A549 (cell line): ENCODE data around the gene HOXA5. TPM values are rescaled to one million over a fixed set of nuclear protein-coding genes. Genes with fewer than 3 reads are reported as not detected.

Experiments used
- ATAC-seq, 2 experiments: fragments of 200-7000 bp in 1 of 2; fragments of >200 bp in 1 of 2; cut with Nextera tagmentation in 1 of 2; cut with Tn5 transposase in 1 of 2; 3 replicates each; pipeline versions ENCODE4 v1.8.0 to v1.9.1; 2018 to 2020; ENCODE audit warnings: mild to moderate bottlenecking in 1 of 2, moderate library complexity in 1 of 2
- CTCF ChIA-PET: fragments of 300-600 bp; sonication (Branson Sonifier 250); formaldehyde crosslinking; extraction: SDS; loops from one replicate; lab custom pipeline; 2021; ENCODE audit warnings: antibody characterized with exemption, inconsistent platforms; lab: Yijun Ruan, JAX
- POLR2A ChIA-PET: fragments of 350-600 bp; formaldehyde crosslinking; extraction: SDS; loops from one replicate; lab custom pipeline; 2021; ENCODE audit warnings: antibody characterized with exemption, inconsistent platforms; lab: Yijun Ruan, JAX
- DNase-seq, 2 experiments: peaks; one replicate each; pipeline versions ENCODE4 v3.0.0 to v3.0.0-alpha.2; 2011 to 2016; ENCODE audit warnings: low read depth in 1 of 2, low spot score in 1 of 2
- FAIRE-seq: peaks from 2 replicates; lab custom pipeline; 2011; peaks lifted over from hg19 to GRCh38; lab: Jason Lieb, UNC
- H3K27ac ChIP-seq, 2 experiments: fragments of >200 bp; sonication (Bioruptor Twin); formaldehyde crosslinking; 3 replicates each; pipeline ENCODE4 v1.5.1; 2016 to 2017
- H3K4me1 ChIP-seq: fragments of >200 bp; sonication (Bioruptor Twin); formaldehyde crosslinking; 3 replicates; pipeline ENCODE4 v1.6.1; 2016
- H3K4me2 ChIP-seq: fragments of >200 bp; sonication (Bioruptor Twin); formaldehyde crosslinking; 3 replicates; pipeline ENCODE4 v1.6.1; 2016
- H3K4me3 ChIP-seq: fragments of >200 bp; sonication (Bioruptor Twin); formaldehyde crosslinking; 3 replicates; pipeline ENCODE4 v1.5.1; 2016
- H3K9me3 ChIP-seq: fragments of >200 bp; sonication (Bioruptor Twin); formaldehyde crosslinking; 3 replicates; pipeline ENCODE4 v1.6.1; 2016
- BHLHE40 ChIP-seq: IDR thresholded peaks from 2 replicates; pipeline ENCODE4 v1.6.1; 2012; ENCODE audit warnings: low read depth, low read length, inconsistent platforms
- CEBPB ChIP-seq, 2 experiments: fragments of >200 bp in 1 of 2; sonication (Bioruptor Twin) in 1 of 2; formaldehyde crosslinking in 1 of 2; IDR thresholded peaks; 2 replicates each; pipeline ENCODE4 v1.6.1; 2012 to 2016
- CHD2 ChIP-seq: fragments of 150-350 bp; IDR thresholded peaks from 2 replicates; pipeline ENCODE4 v1.6.1; 2014; ENCODE audit warnings: low read length; ENCODE audit not compliant: partially characterized antibody
- CTCF ChIP-seq: fragments of >200 bp; sonication (Bioruptor Twin); formaldehyde crosslinking; IDR thresholded peaks from 3 replicates; pipeline ENCODE4 v1.5.1; 2016
- EHF ChIP-seq: fragments of 250-450 bp; sonication (Bioruptor Pico); IDR thresholded peaks from 2 replicates; pipeline ENCODE4 v1.5.0; 2020; ENCODE audit warnings: mild to moderate bottlenecking
- EP300 ChIP-seq, 2 experiments: fragments of >200 bp; sonication (Bioruptor Twin); formaldehyde crosslinking; IDR thresholded peaks; 2 replicates in 1 of 2; 3 replicates in 1 of 2; pipeline ENCODE4 v1.6.1; 2016 to 2017
- HEYL ChIP-seq: fragments of 250-450 bp; sonication (Bioruptor Pico); IDR thresholded peaks from 2 replicates; pipeline ENCODE4 v1.8.0; 2021; ENCODE audit warnings: mild to moderate bottlenecking, moderate library complexity
- HOXA7 ChIP-seq: fragments of 250-450 bp; sonication (Bioruptor Pico); IDR thresholded peaks from 2 replicates; pipeline ENCODE4 v1.5.0; 2020; ENCODE audit warnings: mild to moderate bottlenecking, moderate library complexity
- HOXB5 ChIP-seq: fragments of 250-450 bp; sonication (Bioruptor Pico); IDR thresholded peaks from 2 replicates; pipeline ENCODE4 v1.5.0; 2020; ENCODE audit warnings: mild to moderate bottlenecking, moderate library complexity
- JUNB ChIP-seq: fragments of >200 bp; sonication (Bioruptor Twin); formaldehyde crosslinking; IDR thresholded peaks from 2 replicates; pipeline ENCODE4 v1.6.1; 2016
- KDM1A ChIP-seq: fragments of 200-600 bp; sonication (generic); IDR thresholded peaks from 2 replicates; pipeline ENCODE4 v1.6.1; 2016; ENCODE audit warnings: low read depth, mild to moderate bottlenecking
- KDM5A ChIP-seq: fragments of 200-600 bp; sonication (generic); IDR thresholded peaks from 2 replicates; pipeline ENCODE4 v1.6.1; 2016; ENCODE audit warnings: antibody characterized with exemption, mild to moderate bottlenecking
- RNF2 ChIP-seq: fragments of 200-600 bp; sonication (generic); IDR thresholded peaks from 2 replicates; pipeline ENCODE4 v1.6.1; 2016; ENCODE audit warnings: low read depth, mild to moderate bottlenecking, antibody characterized with exemption, moderate library complexity, borderline replicate concordance
- SMC3 ChIP-seq: fragments of >200 bp; sonication (Bioruptor Twin); formaldehyde crosslinking; IDR thresholded peaks from 3 replicates; pipeline ENCODE4 v1.6.1; 2018; ENCODE audit warnings: inconsistent platforms
- SREBF2 ChIP-seq: fragments of 450-650 bp; IDR thresholded peaks from 2 replicates; pipeline ENCODE4 v1.6.1; 2014; ENCODE audit warnings: mild to moderate bottlenecking, moderate library complexity
- TP53 ChIP-seq: fragments of 250-450 bp; sonication (Bioruptor Pico); IDR thresholded peaks from 2 replicates; pipeline ENCODE4 v1.5.0; 2021; ENCODE audit warnings: mild to moderate bottlenecking, moderate library complexity
- ZNF302 ChIP-seq: fragments of 250-450 bp; sonication (Bioruptor Pico); IDR thresholded peaks from 2 replicates; pipeline ENCODE4 v1.9.0; 2021; ENCODE audit warnings: inconsistent platforms, mild to moderate bottlenecking, moderate library complexity
- WGBS: methylation state at CpG from one replicate; pipeline ENCODE4 v1.1.6; 2017; ENCODE audit errors: missing lambda C conversion rate; 5-methylcytosine and 5-hydroxymethylcytosine counted together
- polyA plus RNA-seq, 4 experiments: library from polyadenylated mRNA; depleted of rRNA in 3 of 4; stranded (reverse); fragments of >200 nt; fragmentation: RNase III in 1 of 4; extraction: RNeasy Plus Mini Kit Qiagen cat#74134 plus additional on column Dnase treatment in 1 of 4; gene quantifications; 2 replicates in 3 of 4; 3 replicates in 1 of 4; pipeline ENCODE4 v1.2.3, GENCODE V29; 2011 to 2017
- TF ChIP-seq, protein P1 (sequence below): fragments of 450-650 bp; IDR thresholded peaks from 2 replicates; pipeline ENCODE4 v1.6.1; 2014; ENCODE audit warnings: antibody characterized with exemption
- TF ChIP-seq, protein P2 (sequence below): fragments of 250-450 bp; sonication (Bioruptor Pico); IDR thresholded peaks from 2 replicates; pipeline ENCODE4 v1.5.0; 2021; ENCODE audit warnings: mild to moderate bottlenecking, moderate library complexity, borderline replicate concordance

HOXA5 gene
- polyA plus RNA-seq, 2 of the 4 experiments (the other 2 are of a cell fraction), result 4.0 to 6.5 TPM

DNA sequence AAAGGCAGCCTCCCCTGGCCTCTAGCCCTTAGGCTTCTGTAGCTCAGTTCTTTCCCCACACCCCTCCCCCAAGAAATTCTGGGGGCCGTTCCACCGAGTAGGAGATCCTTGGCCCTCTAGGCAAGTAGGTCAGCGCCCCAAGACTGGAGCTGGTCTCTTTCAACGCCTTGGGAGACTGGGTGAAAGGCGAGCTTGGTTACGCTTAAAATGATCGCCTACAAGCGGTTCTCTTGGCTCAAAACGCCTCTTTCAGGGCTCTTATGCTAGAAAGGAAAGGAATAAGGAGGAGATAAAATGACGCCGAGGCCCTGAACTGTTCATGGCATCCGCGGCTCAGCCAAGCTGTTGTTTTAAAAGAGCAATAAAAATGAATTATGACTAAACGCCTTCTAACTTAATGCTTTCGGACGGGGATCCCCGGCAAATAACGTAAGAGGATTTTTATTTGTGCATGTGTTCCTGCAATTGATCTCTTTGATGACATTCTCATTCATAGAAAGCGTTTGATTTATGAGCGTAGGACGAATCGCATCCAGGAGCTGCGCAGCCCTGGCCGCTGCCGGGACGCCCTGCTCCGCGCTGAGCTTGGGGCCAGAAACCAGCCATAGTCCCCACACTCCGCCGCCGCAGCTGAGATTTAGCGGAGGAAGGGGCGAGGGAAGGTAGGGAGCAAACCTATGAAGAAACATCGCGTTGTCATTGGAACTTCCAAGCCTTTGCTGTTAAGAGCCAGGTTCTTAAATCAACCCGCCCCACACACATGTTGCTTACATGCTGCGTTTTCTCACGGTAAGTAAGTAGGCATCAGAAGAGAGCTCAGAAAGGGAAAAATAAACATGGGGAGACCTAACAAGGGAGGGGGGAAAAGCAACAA lies 44.7 kb downstream of the HOXA5 start (continued):
- TF ChIP-seq ZNF302 (CRISPR knock-in tag), result no peak

- no peak for TF ChIP-seq CHD2
- no peak for TF ChIP-seq RNF2
- no peak for TF ChIP-seq HOXA7 (CRISPR knock-in tag)
- TF ChIP-seq EP300 (IDR thresholded peaks at IDR 0.05), result no peak
- no peak for TF ChIP-seq ZNF302 (CRISPR knock-in tag)
- no peak for TF ChIP-seq KDM1A
- no peak for TF ChIP-seq HEYL (CRISPR knock-in tag)
- no peak for TF ChIP-seq KDM5A
- TF ChIP-seq, protein P1, sequence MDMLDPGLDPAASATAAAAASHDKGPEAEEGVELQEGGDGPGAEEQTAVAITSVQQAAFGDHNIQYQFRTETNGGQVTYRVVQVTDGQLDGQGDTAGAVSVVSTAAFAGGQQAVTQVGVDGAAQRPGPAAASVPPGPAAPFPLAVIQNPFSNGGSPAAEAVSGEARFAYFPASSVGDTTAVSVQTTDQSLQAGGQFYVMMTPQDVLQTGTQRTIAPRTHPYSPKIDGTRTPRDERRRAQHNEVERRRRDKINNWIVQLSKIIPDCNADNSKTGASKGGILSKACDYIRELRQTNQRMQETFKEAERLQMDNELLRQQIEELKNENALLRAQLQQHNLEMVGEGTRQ, result no peak
- TF ChIP-seq HOXB5 (CRISPR knock-in tag), result no peak
- TF ChIP-seq CEBPB (IDR thresholded peaks at IDR 0.05), result no peak
- TF ChIP-seq, protein P2, sequence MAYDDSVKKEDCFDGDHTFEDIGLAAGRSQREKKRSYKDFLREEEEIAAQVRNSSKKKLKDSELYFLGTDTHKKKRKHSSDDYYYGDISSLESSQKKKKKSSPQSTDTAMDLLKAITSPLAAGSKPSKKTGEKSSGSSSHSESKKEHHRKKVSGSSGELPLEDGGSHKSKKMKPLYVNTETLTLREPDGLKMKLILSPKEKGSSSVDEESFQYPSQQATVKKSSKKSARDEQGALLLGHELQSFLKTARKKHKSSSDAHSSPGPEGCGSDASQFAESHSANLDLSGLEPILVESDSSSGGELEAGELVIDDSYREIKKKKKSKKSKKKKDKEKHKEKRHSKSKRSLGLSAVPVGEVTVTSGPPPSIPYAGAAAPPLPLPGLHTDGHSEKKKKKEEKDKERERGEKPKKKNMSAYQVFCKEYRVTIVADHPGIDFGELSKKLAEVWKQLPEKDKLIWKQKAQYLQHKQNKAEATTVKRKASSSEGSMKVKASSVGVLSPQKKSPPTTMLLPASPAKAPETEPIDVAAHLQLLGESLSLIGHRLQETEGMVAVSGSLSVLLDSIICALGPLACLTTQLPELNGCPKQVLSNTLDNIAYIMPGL (CRISPR knock-in tag), result no peak
- no peak for TF ChIP-seq JUNB
- TF ChIP-seq TP53 (CRISPR knock-in tag), result no peak
- no peak for TF ChIP-seq CTCF
- no peak for TF ChIP-seq EHF (CRISPR knock-in tag)
- TF ChIP-seq BHLHE40, result no peak
- no peak for TF ChIP-seq SMC3
- no peak for TF ChIP-seq SREBF2
- peak overlapping the region; percentile 91 to 93 for H3K27ac ChIP-seq
- ATAC-seq, result no peak
- peaks cover 18% of the 10 kb centered on the region for H3K4me1 ChIP-seq
- H3K4me3 ChIP-seq, result peak overlapping the region; percentile 91
- no peak for FAIRE-seq
- WGBS, result 86% methylated on average over 35 of the region's 35 CpGs
- H3K9me3 ChIP-seq, result no peaks in the 10 kb centered on the region
- ChIA-PET POLR2A (interaction anchor here (0.5 to 3.4 kb wide), 4 partner anchors 11 to 234 kb away, joined by 3 to 20 read pairs (median 7); no protein-coding TSS in a partner anchor), CTCF (interaction anchor here (0.6 to 3.8 kb wide), 13 partner anchors 8 to 1205 kb away, joined by 3 to 20 read pairs (median 3); no protein-coding TSS in a partner anchor)
- peak overlapping the region; percentile 82 for H3K4me2 ChIP-seq
- DNase-seq, result no peak
These were observed 45.5 kb downstream of the HOXA5 start for GRCh38 chr7:27097686-27098577.
